OCI-LY7 (cell line): ENCODE data around the gene DAGLA.

Experiments
- EZH2phosphoT487 ChIP-seq: fragments of 200-600 bp; sonication (generic); IDR thresholded peaks from 2 replicates; pipeline ENCODE4 v1.6.1; 2018; ENCODE audit warnings: low read depth, borderline replicate concordance, mild to moderate bottlenecking, mixed run types, antibody characterized with exemption, low read length, moderate library complexity, mixed read lengths
- TF ChIP-seq, protein P1 (sequence below): fragments of 200-600 bp; sonication (generic); conservative IDR thresholded peaks from 2 replicates; pipeline ENCODE4 v1.5.1; 2014; ENCODE audit warnings: mild to moderate bottlenecking, antibody characterized with exemption, low read length, moderate library complexity, mixed read lengths

DNA sequence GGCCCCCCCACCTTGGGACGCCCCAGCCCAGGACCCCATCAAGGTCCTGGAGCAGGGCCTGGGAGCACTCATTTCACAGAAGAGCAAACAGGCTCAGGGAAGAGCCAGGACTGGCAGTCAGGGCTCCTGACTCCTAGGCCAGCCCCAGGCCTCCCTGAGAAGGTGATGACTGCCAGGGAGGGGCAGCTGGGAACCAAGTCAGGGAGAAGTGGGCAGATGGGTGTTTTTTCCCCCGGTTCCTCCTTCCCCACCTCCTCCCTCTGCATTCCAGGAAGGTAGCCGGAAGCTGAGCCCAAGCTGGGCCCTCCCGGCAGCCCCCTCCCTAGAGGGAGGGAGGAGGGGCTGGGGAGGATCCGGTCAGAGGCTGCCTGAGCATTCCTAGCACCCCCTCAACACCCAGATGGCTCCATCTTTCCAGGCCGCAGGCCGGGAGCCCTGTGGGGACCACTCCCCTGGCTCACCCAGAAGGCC lies 91.8 kb downstream of the DAGLA start:
- TF ChIP-seq, protein P1, sequence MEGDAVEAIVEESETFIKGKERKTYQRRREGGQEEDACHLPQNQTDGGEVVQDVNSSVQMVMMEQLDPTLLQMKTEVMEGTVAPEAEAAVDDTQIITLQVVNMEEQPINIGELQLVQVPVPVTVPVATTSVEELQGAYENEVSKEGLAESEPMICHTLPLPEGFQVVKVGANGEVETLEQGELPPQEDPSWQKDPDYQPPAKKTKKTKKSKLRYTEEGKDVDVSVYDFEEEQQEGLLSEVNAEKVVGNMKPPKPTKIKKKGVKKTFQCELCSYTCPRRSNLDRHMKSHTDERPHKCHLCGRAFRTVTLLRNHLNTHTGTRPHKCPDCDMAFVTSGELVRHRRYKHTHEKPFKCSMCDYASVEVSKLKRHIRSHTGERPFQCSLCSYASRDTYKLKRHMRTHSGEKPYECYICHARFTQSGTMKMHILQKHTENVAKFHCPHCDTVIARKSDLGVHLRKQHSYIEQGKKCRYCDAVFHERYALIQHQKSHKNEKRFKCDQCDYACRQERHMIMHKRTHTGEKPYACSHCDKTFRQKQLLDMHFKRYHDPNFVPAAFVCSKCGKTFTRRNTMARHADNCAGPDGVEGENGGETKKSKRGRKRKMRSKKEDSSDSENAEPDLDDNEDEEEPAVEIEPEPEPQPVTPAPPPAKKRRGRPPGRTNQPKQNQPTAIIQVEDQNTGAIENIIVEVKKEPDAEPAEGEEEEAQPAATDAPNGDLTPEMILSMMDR: no peak
- no peak for TF ChIP-seq EZH2phosphoT487
